SK-N-SH treated with all-trans-retinoic acid at 6 μM for 48 hours (cell line): ENCODE measurements around the gene SEC24C.

ENCODE experiments used
- CSDC2 ChIP-seq: fragments of 250-450 bp; sonication (Bioruptor Pico); IDR thresholded peaks from 2 replicates; pipeline ENCODE4 v1.5.0; 2020; ENCODE audit warnings: mild to moderate bottlenecking, moderate library complexity
- ESRRG ChIP-seq: fragments of 250-450 bp; sonication (Bioruptor Pico); IDR thresholded peaks from 2 replicates; pipeline ENCODE4 v1.6.1; 2021; ENCODE audit warnings: mild to moderate bottlenecking
- RARB ChIP-seq: fragments of 250-450 bp; sonication (Bioruptor Pico); IDR thresholded peaks from 2 replicates; pipeline ENCODE4 v1.8.0; 2021; ENCODE audit warnings: mild to moderate bottlenecking, moderate library complexity
- TCF4 ChIP-seq: fragments of 250-450 bp; sonication (Bioruptor Pico); IDR thresholded peaks from 2 replicates; pipeline ENCODE4 v1.8.0; 2021; ENCODE audit warnings: mild to moderate bottlenecking, moderate library complexity, borderline replicate concordance

DNA sequence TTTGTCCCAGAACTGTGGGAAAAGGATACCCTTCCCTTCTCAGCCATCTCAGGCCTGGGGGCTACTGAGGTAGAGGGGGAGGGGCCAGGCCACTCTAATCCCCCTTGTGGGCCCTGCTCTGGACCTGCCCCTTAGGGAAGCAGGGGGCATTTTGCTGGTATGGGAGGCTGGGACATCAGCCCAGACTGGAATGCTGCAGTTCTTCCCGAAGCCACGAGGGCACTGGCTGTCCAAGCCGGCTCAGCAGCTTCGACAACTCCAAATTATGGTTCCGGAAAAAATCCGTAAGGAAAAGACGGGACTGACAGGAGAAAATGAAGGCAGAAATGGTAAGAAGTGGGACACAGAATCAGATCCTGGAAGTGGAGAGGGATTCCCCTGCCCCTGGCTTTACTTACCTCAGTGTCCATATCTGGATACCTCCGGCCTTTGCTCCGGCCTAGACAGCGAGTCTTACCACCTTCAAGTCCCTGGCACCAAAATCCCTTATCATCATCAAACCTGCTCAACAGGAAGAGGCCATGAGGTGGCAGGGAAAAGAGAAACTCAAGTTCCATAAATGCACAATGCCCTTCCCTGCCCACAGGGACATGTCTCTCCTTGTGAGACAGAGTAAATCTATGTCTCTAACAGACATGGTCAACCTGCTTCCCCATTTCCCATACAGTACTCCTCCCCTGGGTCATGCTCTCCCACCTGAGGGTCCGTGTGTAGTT, 58.3 kb downstream of the SEC24C start:
- TF ChIP-seq ESRRG (no peak), CSDC2 (no peak), TCF4 (CRISPR knock-in tag) (no peak), RARB (no peak)
